GM12873 (cell line): ENCODE measurements around the gene MYLK.

Experiments used
- TF ChIP-seq, protein P1 (sequence below): IDR thresholded peaks from 2 replicates; pipeline ENCODE4 v1.5.1; 2012; ENCODE audit warnings: low read depth, mild to moderate bottlenecking, moderate library complexity, low read length, control low read depth; ENCODE audit not compliant: insufficient read depth; ENCODE audit errors: missing control alignments

MYLK gene

DNA sequence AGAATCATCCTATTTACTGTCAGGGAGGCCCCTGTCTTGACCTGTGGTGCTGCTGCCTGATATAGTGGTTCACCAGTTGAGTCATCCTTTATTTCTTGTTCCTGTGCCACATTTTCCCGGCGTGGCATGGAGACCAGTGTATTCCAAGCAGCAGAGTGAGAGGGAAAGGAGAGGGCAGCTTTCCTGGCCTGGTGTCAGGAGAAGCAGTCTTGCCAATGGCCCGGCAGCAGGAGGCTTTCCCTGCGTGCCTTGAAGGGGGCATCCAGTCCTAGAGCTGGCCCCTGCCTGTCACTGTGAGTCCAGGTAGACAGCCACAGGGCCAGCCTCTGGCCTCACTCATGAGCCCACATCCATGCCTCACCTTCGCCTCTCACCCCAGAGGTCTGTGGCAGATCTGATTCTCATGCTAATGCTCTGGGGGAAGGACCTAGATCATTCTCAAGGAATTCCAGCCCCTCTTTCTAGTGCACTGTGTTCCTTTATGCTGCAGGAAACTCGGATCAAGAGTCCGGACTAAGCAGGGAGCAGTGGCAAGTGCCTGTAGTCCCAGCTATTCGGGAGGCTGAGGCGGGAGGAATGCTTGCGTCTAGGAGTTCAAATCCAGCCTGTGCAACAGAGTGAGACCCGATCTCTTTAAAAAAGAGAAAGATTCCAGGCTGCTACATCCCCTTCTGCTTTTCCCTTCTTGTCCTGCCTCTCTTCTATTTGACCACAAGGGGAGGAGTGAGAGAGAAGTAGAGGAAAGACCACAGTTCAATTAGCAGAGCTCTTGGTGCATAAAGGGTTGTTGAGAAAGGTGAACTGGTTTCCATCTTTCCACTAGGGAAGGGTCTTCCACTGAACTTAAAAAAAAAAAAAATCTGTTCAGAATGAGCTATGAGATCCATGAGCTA is 232.4 kb downstream of the MYLK start:
- TF ChIP-seq, protein P1, sequence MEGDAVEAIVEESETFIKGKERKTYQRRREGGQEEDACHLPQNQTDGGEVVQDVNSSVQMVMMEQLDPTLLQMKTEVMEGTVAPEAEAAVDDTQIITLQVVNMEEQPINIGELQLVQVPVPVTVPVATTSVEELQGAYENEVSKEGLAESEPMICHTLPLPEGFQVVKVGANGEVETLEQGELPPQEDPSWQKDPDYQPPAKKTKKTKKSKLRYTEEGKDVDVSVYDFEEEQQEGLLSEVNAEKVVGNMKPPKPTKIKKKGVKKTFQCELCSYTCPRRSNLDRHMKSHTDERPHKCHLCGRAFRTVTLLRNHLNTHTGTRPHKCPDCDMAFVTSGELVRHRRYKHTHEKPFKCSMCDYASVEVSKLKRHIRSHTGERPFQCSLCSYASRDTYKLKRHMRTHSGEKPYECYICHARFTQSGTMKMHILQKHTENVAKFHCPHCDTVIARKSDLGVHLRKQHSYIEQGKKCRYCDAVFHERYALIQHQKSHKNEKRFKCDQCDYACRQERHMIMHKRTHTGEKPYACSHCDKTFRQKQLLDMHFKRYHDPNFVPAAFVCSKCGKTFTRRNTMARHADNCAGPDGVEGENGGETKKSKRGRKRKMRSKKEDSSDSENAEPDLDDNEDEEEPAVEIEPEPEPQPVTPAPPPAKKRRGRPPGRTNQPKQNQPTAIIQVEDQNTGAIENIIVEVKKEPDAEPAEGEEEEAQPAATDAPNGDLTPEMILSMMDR, result no peak

DNA sequence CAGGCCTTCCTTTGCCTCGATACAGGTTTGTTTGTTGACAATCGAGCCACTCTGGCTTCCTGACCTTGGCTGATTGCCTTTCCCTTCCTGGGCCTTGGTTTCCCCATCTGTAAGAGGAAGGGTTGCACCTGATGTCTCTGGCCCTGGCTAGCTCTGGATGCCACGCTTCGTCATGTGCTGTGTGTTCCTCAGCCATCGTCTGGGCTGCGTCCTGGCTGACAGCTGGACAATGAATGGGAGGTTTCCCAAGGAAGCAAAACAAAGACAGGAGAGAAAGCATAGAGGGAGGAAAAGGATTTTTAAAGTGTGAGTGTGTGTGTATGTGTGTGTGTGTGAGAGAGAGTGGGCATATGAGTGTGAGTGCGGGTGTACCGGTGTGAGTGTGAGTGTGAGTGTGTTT is 234.0 kb downstream of the MYLK start:
- TF ChIP-seq, protein P1, result no peak

DNA sequence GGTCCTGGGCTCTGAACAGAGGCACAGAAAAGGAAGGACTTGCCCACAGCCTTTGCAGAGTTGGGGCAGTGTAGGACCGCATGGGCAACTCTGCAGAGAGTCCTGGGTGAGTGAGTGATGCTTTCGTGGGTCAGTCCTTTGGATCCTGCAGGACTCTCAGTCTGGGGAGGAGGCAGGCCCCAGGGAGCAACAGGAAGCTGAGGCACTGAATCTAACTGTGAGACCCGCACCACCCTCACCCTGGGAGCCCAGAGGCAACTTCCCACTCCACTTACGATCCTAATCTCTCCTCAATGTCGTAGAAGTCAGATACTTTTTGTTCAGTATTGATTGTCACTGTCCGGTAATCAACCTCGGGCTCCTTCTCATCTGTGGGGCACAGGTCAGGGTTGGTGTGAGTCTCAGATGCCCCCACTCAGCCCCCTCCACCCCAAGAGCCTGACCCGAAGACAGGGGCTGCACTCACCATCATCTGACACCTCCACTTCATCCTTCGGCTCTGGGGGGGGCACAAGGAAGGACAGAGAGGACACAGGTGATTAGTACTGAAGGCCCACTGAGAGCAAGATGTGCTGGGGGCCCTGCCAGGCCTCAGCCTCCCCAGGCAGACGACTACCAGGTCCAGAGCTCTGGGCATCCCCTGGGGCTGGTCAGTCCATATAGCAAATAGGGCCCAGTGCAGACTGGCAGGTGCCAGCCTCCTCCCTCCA is 235.3 kb downstream of the MYLK start:
- TF ChIP-seq, protein P1, result no peak

DNA sequence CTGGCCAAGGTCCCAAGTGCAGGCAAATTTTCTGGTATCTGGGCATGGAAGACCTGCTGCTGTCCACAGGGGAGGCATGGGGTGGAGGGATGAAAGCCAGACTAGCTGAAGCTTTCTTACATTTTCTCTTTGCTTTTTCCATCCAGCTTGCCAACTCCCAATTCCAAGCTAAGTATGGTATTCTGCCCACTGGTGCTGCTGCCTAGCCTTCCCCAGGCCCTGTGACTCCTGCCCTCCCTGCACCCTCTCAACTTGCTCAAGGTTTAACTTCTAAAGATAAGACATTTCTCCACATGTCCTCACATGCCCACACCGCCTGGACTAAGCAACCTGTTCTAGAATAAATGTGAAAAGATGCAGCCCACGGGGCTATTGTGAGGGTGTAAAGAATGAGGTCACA is 239.8 kb downstream of the MYLK start:
- TF ChIP-seq, protein P1, result no peak

DNA sequence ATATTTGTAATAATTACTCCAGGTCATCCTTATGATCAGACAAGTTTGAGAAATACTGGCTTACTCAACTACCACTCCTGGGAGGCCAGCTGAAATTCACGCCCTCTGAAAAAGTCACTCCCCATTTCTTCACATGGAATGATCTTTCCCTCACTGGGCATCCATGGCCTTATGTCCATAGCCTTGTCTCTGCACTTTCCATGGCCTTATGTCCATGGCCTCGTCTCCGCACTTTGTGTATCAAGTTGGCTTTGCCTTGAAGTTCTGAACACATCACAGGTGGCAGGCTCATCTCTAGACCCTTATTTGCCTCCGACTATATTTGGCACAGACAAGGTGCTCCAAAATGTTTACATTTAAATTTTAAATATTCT is 241.2 kb downstream of the MYLK start:
- TF ChIP-seq, protein P1, result no peak

DNA sequence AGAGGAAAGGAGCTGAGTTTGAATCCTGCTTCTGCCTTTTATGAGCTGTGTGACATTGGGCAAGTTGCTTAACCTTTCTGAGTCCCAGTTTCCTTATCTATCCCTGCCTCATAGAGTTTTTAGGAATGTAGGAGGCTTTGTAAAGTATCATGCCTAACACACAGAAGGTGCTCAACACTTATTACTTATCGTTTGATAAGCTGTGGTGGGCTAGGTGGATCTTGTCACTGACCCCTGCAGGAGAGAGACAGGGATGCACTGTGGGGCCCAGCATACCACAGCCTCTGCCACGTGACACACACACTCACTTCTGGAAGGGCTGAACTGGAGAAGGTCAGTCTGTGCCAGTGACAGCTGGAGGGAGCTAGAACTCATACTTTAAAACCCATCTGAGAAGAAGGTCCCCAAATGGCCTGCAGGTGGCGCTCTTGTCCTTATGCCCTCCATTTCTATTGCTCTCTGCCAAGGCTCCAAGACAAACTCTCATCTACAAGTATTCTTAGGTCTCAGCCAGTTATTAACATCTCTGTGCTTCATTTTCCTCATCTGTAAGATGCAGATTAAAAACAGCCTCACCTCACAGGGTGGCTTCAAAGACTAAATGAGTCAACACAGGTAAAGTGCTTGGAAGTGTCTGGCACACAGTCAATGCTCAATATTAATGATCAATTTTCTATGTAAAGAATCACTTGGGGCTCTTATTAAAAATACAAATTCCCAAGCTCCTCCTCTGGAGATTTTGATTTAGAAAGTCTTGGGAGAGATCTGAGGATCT is 241.8 kb downstream of the MYLK start:
- TF ChIP-seq, protein P1, result peak; percentile 93

DNA sequence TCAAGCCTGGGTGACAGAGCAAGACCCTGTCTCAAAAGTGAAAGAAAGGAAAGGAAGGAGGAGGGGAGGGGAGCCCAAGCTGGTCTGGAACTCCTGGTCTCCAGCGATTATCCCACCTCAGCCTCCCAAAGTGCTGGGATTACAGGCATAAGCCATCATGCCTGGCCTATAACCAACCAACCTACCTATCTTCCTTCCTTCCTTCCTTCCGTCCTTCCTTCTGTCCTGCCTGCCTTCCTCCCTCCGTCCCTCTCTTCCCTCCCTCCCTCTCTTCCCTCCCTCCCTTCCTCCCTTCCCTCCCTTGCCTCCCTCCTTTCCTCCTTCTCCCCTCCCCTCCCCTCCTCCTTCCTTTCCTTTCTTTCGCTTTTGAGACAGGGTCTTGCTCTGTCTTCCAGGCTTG is 242.6 kb downstream of the MYLK start:
- TF ChIP-seq, protein P1, result no peak
